Colonic mucosa (tissue), 4 donors: ENCODE measurements around the gene AXIN2. TPM values are rescaled to one million over a fixed set of nuclear protein-coding genes. Genes with fewer than 3 reads are reported as not detected.
"Not testable (repeated sequence)": the region's sequence is repeated elsewhere in the genome, so short reads cannot be mapped to it uniquely, and the experiment has no call there.

Experiments
- DNase-seq: peaks from one replicate; pipeline ENCODE4 v3.0.0-alpha.2; 2020
- H3K27ac ChIP-seq: fragments of 200-600 bp; one replicate; pipeline ENCODE4 v1.8.0; 2021
- H3K27me3 ChIP-seq: fragments of 200-600 bp; one replicate; pipeline ENCODE4 v1.8.0; 2021
- H3K36me3 ChIP-seq: fragments of 200-600 bp; one replicate; pipeline ENCODE4 v1.8.0; 2021
- H3K4me1 ChIP-seq: fragments of 200-600 bp; one replicate; pipeline ENCODE4 v1.8.0; 2021; ENCODE audit warnings: mild to moderate bottlenecking
- H3K4me3 ChIP-seq: fragments of 200-600 bp; one replicate; pipeline ENCODE4 v1.8.0; 2021
- H3K9ac ChIP-seq, 2 donors: one replicate each; pipeline ENCODE4 v1.7.0; 2013; ENCODE audit warnings: control low read depth in 2 of 2, low read depth in 2 of 2, low read length in 2 of 2
- H3K9me3 ChIP-seq: fragments of 200-600 bp; one replicate; pipeline ENCODE4 v1.8.0; 2021
- CTCF ChIP-seq: fragments of 200-600 bp; IDR thresholded peaks from one replicate; pipeline ENCODE4 v1.8.0; 2022; ENCODE audit warnings: antibody characterized with exemption, mild to moderate bottlenecking
- intact Hi-C: fragments of 100-400 bp; cut with DNase I; formaldehyde crosslinking; loops from one replicate; pipeline ENCODE4 v1.14.1; 2022
- total RNA-seq, 2 donors: library from RNA; stranded (reverse); fragmentation: NEBNext Ultra II Directional in 1 of 2; extraction: Animal tissue kit (Norgen Biotek cat#: 25700) in 1 of 2; gene quantifications; one replicate each; pipeline ENCODE4 v1.2.1, GENCODE V29; 2021
- donor health status: healthy.
- donor health status: DM: no; HTN: no; CAD: no.
- donor health status: DM: no; HTN: no; CAD: no.

The AXIN2 gene
- total RNA-seq, 2 donors from 2014 or later, result 38.0 to 41.6 TPM

- intact Hi-C loops, result no loop called here
- no peak for DNase-seq
- Histone ChIP-seq H3K36me3 (no peaks in the 10 kb centered on the region), H3K4me3 (no peak overlapping the region), H3K27me3 (no peaks in the 10 kb centered on the region), H3K9me3 (no peaks in the 10 kb centered on the region), H3K9ac (no peak overlapping the region), H3K27ac (no peak overlapping the region), H3K4me1 (peaks cover 5% of the 10 kb centered on the region)
- TF ChIP-seq CTCF, result no peak
Measured at GRCh38 chr17:65514541-65514940, 46.9 kb downstream of the AXIN2 start.

GRCh38 chr17:65514082-65514481 is 47.4 kb downstream of the AXIN2 start:
- no peaks in the 10 kb centered on the region for H3K9me3 ChIP-seq
- H3K36me3 ChIP-seq, result no peaks in the 10 kb centered on the region
- no peak overlapping the region for H3K4me3 ChIP-seq
- TF ChIP-seq CTCF, result no peak
- no peak for DNase-seq
- H3K27me3 ChIP-seq, result no peaks in the 10 kb centered on the region
- intact Hi-C loops, result no loop called here
- no peak overlapping the region for H3K9ac ChIP-seq
- no peak overlapping the region for H3K27ac ChIP-seq
- H3K4me1 ChIP-seq, result peaks cover 5% of the 10 kb centered on the region

GRCh38 chr17:65511316-65511715 is 50.1 kb downstream of the AXIN2 start:
- no peak overlapping the region for H3K9ac ChIP-seq
- peaks cover 5% of the 10 kb centered on the region for H3K4me1 ChIP-seq
- TF ChIP-seq CTCF, result no peak
- no peak overlapping the region for H3K27ac ChIP-seq
- H3K9me3 ChIP-seq, result no peaks in the 10 kb centered on the region
- no peaks in the 10 kb centered on the region for H3K27me3 ChIP-seq
- DNase-seq, result no peak
- intact Hi-C loops, result no loop called here
- no peaks in the 10 kb centered on the region for H3K36me3 ChIP-seq
- no peak overlapping the region for H3K4me3 ChIP-seq

- DNase-seq, result no peak
- Histone ChIP-seq H3K9ac (no peak overlapping the region), H3K4me1 (no peaks in the 10 kb centered on the region), H3K4me3 (no peak overlapping the region), H3K27ac (no peak overlapping the region), H3K27me3 (no peaks in the 10 kb centered on the region), H3K36me3 (no peaks in the 10 kb centered on the region), H3K9me3 (no peaks in the 10 kb centered on the region)
- no peak for TF ChIP-seq CTCF
- intact Hi-C loops, result no loop called here
Measured at GRCh38 chr17:65509032-65509431, 52.4 kb downstream of the AXIN2 start.

GRCh38 chr17:65504673-65505072 is 56.8 kb downstream of the AXIN2 start:
- H3K27me3 ChIP-seq, intact Hi-C loops, DNase-seq, H3K9me3 ChIP-seq, H3K4me3 ChIP-seq, H3K9ac ChIP-seq, H3K36me3 ChIP-seq, H3K4me1 ChIP-seq, H3K27ac ChIP-seq: not testable (repeated sequence)

GRCh38 chr17:65504141-65504540 is 57.3 kb downstream of the AXIN2 start:
- TF ChIP-seq CTCF, result no peak
- Histone ChIP-seq H3K4me3 (no peak overlapping the region), H3K9ac (no peak overlapping the region), H3K27me3 (no peaks in the 10 kb centered on the region), H3K4me1 (no peaks in the 10 kb centered on the region), H3K9me3 (no peaks in the 10 kb centered on the region), H3K27ac (no peak overlapping the region), H3K36me3 (no peaks in the 10 kb centered on the region)
- intact Hi-C loops, result no loop called here
- no peak for DNase-seq
